ENCODE data around the gene KLK13.

KLK13 gene

GRCh38 chr19:51034704-51035103, 30.2 kb downstream of the KLK13 start, which contains the start of gene KLK12:
TSS of gene KLK12 (minus strand) at chr19:51035002. CDS start at chr19:51034621, 381 bp downstream.
- Histone ChIP-seq H3K4me1 (ENCODE audit: control insufficient read depth, insufficient read depth, low read length) (no peaks in the 10 kb centered on the region), H3K27ac (ENCODE audit: low read length) (no peak within 1 kb of the TSS), H3K36me3 (ENCODE audit: control insufficient read depth, insufficient read depth, low read length) (no peaks in the 10 kb centered on the region), H3K9me3 (ENCODE audit: control insufficient read depth, insufficient read depth, low read length) (no peaks in the 10 kb centered on the region), H3K4me3 (ENCODE audit: low read length) (no peak within 1 kb of the TSS), H3K27me3 (ENCODE audit: control insufficient read depth, insufficient read depth, low read length) (no peaks in the 10 kb centered on the region)
- WGBS (ENCODE audit: insufficient coverage, insufficient read length): no CpG with 5 or more reads among the region's 11 CpGs
- no peak for DNase-seq (ENCODE audit: low read depth, low spot score)

GRCh38 chr19:51031880-51032225, 33.0 kb downstream of the KLK13 start:
- H3K27me3 ChIP-seq (ENCODE audit: control insufficient read depth, insufficient read depth, low read length): no peaks in the 10 kb centered on the region
- H3K4me1 ChIP-seq (ENCODE audit: control insufficient read depth, insufficient read depth, low read length): no peaks in the 10 kb centered on the region; the same call in 1 of the 2 replicates
- H3K4me3 ChIP-seq (ENCODE audit: low read length): no peak overlapping the region
- H3K36me3 ChIP-seq (ENCODE audit: control insufficient read depth, insufficient read depth, low read length): no peaks in the 10 kb centered on the region
- WGBS (ENCODE audit: insufficient coverage, insufficient read length): no CpG with 5 or more reads among the region's 28 CpGs
- H3K9me3 ChIP-seq (ENCODE audit: control insufficient read depth, insufficient read depth, low read length): no peaks in the 10 kb centered on the region
- no peak for DNase-seq (ENCODE audit: low read depth, low spot score)
- H3K27ac ChIP-seq (ENCODE audit: low read length): no peak overlapping the region

DNA sequence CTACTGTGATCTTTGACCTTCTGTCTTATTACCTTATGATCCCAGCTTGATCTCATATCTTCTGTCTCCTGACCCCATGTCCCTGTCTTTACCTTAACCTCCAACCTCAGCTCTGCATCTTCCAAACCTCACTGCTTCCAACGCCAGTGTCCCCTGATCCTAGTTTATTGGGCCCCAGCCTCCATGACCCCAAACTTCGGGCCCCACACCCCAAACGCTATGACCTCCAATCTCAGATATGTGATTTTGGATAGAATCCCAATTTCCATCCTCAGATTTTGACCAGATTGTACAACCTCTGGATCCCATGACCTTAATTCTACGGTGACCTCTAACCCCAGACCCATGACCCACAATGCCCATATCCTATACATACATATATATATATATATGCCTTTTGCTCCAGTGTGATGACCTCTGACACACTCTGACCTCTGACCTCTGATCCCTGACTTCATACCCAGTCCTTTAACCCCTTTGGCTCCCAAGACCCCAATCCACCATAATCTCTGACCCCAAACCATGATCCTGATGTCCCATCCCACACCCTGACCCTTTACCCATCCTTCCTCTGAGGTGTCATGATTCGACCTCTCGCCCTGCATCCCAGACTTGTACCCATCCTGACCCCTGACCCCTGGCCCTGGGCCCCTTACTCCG, 33.5 kb downstream of the KLK13 start:
- Histone ChIP-seq H3K4me3 (ENCODE audit: low read length) (no peak overlapping the region), H3K4me1 (ENCODE audit: control insufficient read depth, insufficient read depth, low read length) (no peaks in the 10 kb centered on the region; the same call in 1 of the 2 replicates), H3K27ac (ENCODE audit: low read length) (no peak overlapping the region), H3K27me3 (ENCODE audit: control insufficient read depth, insufficient read depth, low read length) (no peaks in the 10 kb centered on the region), H3K9me3 (ENCODE audit: control insufficient read depth, insufficient read depth, low read length) (no peaks in the 10 kb centered on the region), H3K36me3 (ENCODE audit: control insufficient read depth, insufficient read depth, low read length) (no peaks in the 10 kb centered on the region)
- DNase-seq (ENCODE audit: low read depth, low spot score): no peak
- WGBS (ENCODE audit: insufficient coverage, insufficient read length): no CpG with 5 or more reads among the region's 7 CpGs

DNA sequence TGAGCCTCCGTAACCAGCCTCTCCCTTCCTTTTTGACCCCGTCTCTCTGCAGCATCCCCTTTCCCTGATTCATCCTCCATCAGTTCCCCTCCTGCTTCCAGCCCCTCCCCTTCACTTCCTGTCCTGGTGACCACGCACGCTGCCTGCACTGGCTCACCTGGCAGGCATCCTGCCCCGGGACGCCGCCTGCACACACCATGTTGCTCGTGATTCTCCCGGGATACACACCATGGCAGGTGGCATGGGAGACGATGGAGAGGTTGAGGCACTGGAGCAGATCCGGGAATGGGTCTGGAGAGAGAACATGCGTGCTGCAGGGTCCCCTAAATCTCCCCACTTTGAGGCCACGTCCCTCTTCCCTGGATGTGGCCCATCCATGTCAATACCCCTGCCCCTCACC, 34.3 kb downstream of the KLK13 start:
- DNase-seq (ENCODE audit: low read depth, low spot score): no peak
- no peaks in the 10 kb centered on the region for H3K27me3 ChIP-seq (ENCODE audit: control insufficient read depth, insufficient read depth, low read length)
- no peaks in the 10 kb centered on the region for H3K36me3 ChIP-seq (ENCODE audit: control insufficient read depth, insufficient read depth, low read length)
- WGBS (ENCODE audit: insufficient coverage, insufficient read length): no CpG with 5 or more reads among the region's 13 CpGs
- no peak overlapping the region for H3K27ac ChIP-seq (ENCODE audit: low read length)
- H3K4me3 ChIP-seq (ENCODE audit: low read length): no peak overlapping the region
- H3K4me1 ChIP-seq (ENCODE audit: control insufficient read depth, insufficient read depth, low read length): peaks cover 2% of the 10 kb centered on the region; the same call in 1 of the 2 replicates
- no peaks in the 10 kb centered on the region for H3K9me3 ChIP-seq (ENCODE audit: control insufficient read depth, insufficient read depth, low read length)

GRCh38 chr19:51029718-51030117, 35.2 kb downstream of the KLK13 start:
- DNase-seq (ENCODE audit: low read depth, low spot score): no peak
- no peaks in the 10 kb centered on the region for H3K36me3 ChIP-seq (ENCODE audit: control insufficient read depth, insufficient read depth, low read length)
- no peak overlapping the region for H3K4me3 ChIP-seq (ENCODE audit: low read length)
- no peak overlapping the region for H3K27ac ChIP-seq (ENCODE audit: low read length)
- H3K4me1 ChIP-seq (ENCODE audit: control insufficient read depth, insufficient read depth, low read length): peaks cover 2% of the 10 kb centered on the region; the same call in 1 of the 2 replicates
- H3K27me3 ChIP-seq (ENCODE audit: control insufficient read depth, insufficient read depth, low read length): no peaks in the 10 kb centered on the region
- WGBS (ENCODE audit: insufficient coverage, insufficient read length): no CpG with 5 or more reads among the region's 2 CpGs
- no peaks in the 10 kb centered on the region for H3K9me3 ChIP-seq (ENCODE audit: control insufficient read depth, insufficient read depth, low read length)

DNA sequence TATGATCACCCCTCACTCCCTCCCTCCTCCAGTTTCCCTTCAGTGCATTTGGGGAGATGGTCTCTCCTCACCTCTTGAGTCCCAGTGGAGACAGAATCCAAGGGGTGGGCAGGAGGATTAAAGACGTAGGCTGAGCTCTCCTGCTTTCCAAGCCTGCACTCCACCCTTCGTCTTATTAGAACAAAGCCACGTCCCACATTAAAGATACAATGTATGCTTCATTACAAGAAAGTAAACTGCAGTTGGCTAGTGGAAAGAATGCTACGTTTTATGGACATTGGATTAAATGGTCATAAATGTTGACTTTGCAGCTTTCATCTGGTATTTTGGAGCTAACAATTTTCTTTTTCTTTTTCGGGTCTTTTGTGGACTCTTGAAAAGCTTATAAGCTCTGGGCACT, 37.0 kb downstream of the KLK13 start:
- Histone ChIP-seq H3K4me3 (ENCODE audit: low read length) (no peak overlapping the region), H3K36me3 (ENCODE audit: control insufficient read depth, insufficient read depth, low read length) (no peaks in the 10 kb centered on the region), H3K9me3 (ENCODE audit: control insufficient read depth, insufficient read depth, low read length) (no peaks in the 10 kb centered on the region), H3K4me1 (ENCODE audit: control insufficient read depth, insufficient read depth, low read length) (peaks cover 2% of the 10 kb centered on the region; the same call in 1 of the 2 replicates), H3K27me3 (ENCODE audit: control insufficient read depth, insufficient read depth, low read length) (no peaks in the 10 kb centered on the region), H3K27ac (ENCODE audit: low read length) (no peak overlapping the region)
- no CpG with 5 or more reads among the region's 5 CpGs for WGBS (ENCODE audit: insufficient coverage, insufficient read length)
- no peak for DNase-seq (ENCODE audit: low read depth, low spot score)

DNA sequence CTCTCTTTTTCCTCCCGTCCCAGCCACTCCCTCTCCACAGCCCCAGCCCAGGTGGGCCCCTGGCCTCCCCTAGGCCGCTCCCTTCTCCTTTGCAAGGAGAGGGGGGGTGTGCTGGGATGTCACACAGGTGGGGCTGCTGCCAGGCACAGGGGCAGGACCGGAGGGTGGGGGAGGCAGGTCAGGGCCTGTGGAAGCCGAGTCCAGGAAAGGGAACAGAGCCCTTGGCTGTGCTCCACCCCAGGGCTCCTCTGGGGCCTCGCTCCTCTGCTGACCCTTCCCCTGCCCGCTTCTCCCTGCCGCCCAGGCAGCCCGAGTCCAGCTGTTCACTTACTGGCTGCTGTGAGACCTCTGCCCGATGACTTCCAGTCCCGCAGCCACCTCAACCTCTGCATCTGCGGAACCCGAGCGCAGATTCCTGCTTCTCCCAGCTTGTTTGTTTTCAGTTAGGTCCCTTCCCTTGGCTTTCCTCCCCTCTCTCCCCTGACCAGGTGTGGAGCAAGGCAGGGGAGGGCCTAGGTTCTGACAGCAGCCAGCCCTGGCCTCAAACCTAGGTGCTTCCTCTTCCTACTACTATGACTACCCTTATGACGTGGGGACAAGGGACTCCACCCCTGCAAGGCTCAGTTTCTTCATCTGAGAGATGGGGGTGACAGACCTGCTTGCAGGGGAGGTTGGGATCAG, 37.6 kb downstream of the KLK13 start:
- no peaks in the 10 kb centered on the region for H3K27me3 ChIP-seq (ENCODE audit: control insufficient read depth, insufficient read depth, low read length)
- no peak for DNase-seq (ENCODE audit: low read depth, low spot score)
- H3K4me1 ChIP-seq (ENCODE audit: control insufficient read depth, insufficient read depth, low read length): peaks cover 2% of the 10 kb centered on the region; the same call in 1 of the 2 replicates
- no peaks in the 10 kb centered on the region for H3K36me3 ChIP-seq (ENCODE audit: control insufficient read depth, insufficient read depth, low read length)
- no peak overlapping the region for H3K27ac ChIP-seq (ENCODE audit: low read length)
- no peaks in the 10 kb centered on the region for H3K9me3 ChIP-seq (ENCODE audit: control insufficient read depth, insufficient read depth, low read length)
- H3K4me3 ChIP-seq (ENCODE audit: low read length): no peak overlapping the region; the same call in 1 of the 2 replicates
- no CpG with 5 or more reads among the region's 14 CpGs for WGBS (ENCODE audit: insufficient coverage, insufficient read length)

- Histone ChIP-seq H3K27me3 (ENCODE audit: control insufficient read depth, insufficient read depth, low read length) (no peaks in the 10 kb centered on the region), H3K9me3 (ENCODE audit: control insufficient read depth, insufficient read depth, low read length) (no peaks in the 10 kb centered on the region), H3K36me3 (ENCODE audit: control insufficient read depth, insufficient read depth, low read length) (no peaks in the 10 kb centered on the region), H3K4me3 (ENCODE audit: low read length) (no peak within 1 kb of the TSS; the same call in 1 of the 2 replicates), H3K4me1 (ENCODE audit: control insufficient read depth, insufficient read depth, low read length) (peaks cover 2% of the 10 kb centered on the region; the same call in 1 of the 2 replicates), H3K27ac (ENCODE audit: low read length) (no peak within 1 kb of the TSS)
- no CpG with 5 or more reads among the region's 11 CpGs for WGBS (ENCODE audit: insufficient coverage, insufficient read length)
- DNase-seq (ENCODE audit: low read depth, low spot score): no peak
These were observed 38.4 kb downstream of the KLK13 start, which contains the start of gene KLK11 for GRCh38 chr19:51026554-51026831. TSS of gene KLK11 (minus strand) at chr19:51026616. CDS start at chr19:51025631, 985 bp downstream.

- no CpG with 5 or more reads among the region's 18 CpGs for WGBS (ENCODE audit: insufficient coverage, insufficient read length)
- no peak for DNase-seq (ENCODE audit: low read depth, low spot score)
These were observed 38.9 kb downstream of the KLK13 start for GRCh38 chr19:51025809-51026553.

DNA sequence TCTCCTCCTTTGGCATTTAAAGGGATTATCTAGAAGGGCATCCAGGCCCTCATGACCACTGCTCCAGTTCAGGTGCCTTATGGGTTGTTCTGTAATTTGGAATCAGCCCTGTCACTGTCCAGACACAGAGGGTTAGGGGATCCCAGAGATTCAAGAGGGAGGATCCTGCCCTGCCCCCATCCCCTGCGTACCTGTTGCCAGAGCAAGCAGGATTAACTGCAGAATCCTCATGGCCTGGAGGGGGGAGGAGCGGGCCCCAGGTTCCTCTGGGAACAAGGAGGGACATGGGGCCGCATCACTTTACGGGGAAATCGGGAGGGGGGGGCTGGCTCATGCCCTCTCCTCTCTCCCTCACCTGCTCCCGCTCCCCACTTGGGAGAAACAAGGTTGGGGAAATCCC, 39.5 kb downstream of the KLK13 start:
- no peaks in the 10 kb centered on the region for H3K36me3 ChIP-seq (ENCODE audit: control insufficient read depth, insufficient read depth, low read length)
- no peaks in the 10 kb centered on the region for H3K27me3 ChIP-seq (ENCODE audit: control insufficient read depth, insufficient read depth, low read length)
- DNase-seq (ENCODE audit: low read depth, low spot score): no peak
- no peak overlapping the region for H3K4me3 ChIP-seq (ENCODE audit: low read length)
- H3K9me3 ChIP-seq (ENCODE audit: control insufficient read depth, insufficient read depth, low read length): no peaks in the 10 kb centered on the region
- no peak overlapping the region for H3K27ac ChIP-seq (ENCODE audit: low read length)
- WGBS (ENCODE audit: insufficient coverage, insufficient read length): no CpG with 5 or more reads among the region's 6 CpGs
- peaks cover 2% of the 10 kb centered on the region; the same call in 1 of the 2 replicates for H3K4me1 ChIP-seq (ENCODE audit: control insufficient read depth, insufficient read depth, low read length)

More at GRCh38 chr19:51025809-51026553, 38.9 kb downstream of the KLK13 start:
- H3K36me3 ChIP-seq (ENCODE audit: control insufficient read depth, insufficient read depth, low read length): no peaks in the 10 kb centered on the region
- no peak overlapping the region for H3K27ac ChIP-seq (ENCODE audit: low read length)
- H3K4me3 ChIP-seq (ENCODE audit: low read length): no peak overlapping the region
- H3K9me3 ChIP-seq (ENCODE audit: control insufficient read depth, insufficient read depth, low read length): no peaks in the 10 kb centered on the region
- H3K4me1 ChIP-seq (ENCODE audit: control insufficient read depth, insufficient read depth, low read length): peaks cover 2% of the 10 kb centered on the region; the same call in 1 of the 2 replicates
- H3K27me3 ChIP-seq (ENCODE audit: control insufficient read depth, insufficient read depth, low read length): no peaks in the 10 kb centered on the region
